Panc1 (cell line): ENCODE measurements around the gene TMEM61.

Source experiments
- POLR2AphosphoS5 ChIP-seq: IDR thresholded peaks from 2 replicates; pipeline ENCODE4 v1.6.1; 2012; ENCODE audit warnings: mild to moderate bottlenecking, low read depth, low read length, moderate library complexity
- TF ChIP-seq, protein P1 (sequence below): fragments of 450-650 bp; IDR thresholded peaks from 2 replicates; pipeline ENCODE4 v1.5.1; 2017; ENCODE audit warnings: mild to moderate bottlenecking
- TF ChIP-seq, protein P2 (sequence below), 2 experiments: IDR thresholded peaks; 2 replicates each; pipeline ENCODE4 v1.6.1; 2011 to 2012; ENCODE audit warnings: low read depth in 2 of 2, control low read depth in 1 of 2, low read length in 1 of 2, mild to moderate bottlenecking in 1 of 2, moderate library complexity in 1 of 2; ENCODE audit not compliant: insufficient read depth in 1 of 2

DNA sequence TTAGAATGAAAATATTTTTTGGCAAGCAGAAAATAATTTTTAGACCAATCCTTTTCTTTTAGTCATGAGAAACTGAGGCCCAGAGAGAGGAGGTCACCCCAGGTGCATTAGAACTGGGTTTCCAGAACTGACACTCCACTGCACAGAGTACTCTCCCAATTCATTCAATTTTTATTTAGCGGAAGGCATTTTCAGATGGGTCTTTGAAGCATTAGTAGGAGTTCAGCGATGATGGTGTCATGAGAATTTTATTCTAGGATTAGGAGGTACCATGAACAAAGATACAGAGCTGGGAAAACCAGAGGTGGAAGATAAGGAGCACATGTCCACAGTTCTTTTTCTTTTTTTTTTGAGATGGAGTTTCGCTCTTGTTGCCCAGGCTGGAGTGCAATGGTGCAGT, 61.2 kb downstream of the TMEM61 start:
- TF ChIP-seq, protein P1, sequence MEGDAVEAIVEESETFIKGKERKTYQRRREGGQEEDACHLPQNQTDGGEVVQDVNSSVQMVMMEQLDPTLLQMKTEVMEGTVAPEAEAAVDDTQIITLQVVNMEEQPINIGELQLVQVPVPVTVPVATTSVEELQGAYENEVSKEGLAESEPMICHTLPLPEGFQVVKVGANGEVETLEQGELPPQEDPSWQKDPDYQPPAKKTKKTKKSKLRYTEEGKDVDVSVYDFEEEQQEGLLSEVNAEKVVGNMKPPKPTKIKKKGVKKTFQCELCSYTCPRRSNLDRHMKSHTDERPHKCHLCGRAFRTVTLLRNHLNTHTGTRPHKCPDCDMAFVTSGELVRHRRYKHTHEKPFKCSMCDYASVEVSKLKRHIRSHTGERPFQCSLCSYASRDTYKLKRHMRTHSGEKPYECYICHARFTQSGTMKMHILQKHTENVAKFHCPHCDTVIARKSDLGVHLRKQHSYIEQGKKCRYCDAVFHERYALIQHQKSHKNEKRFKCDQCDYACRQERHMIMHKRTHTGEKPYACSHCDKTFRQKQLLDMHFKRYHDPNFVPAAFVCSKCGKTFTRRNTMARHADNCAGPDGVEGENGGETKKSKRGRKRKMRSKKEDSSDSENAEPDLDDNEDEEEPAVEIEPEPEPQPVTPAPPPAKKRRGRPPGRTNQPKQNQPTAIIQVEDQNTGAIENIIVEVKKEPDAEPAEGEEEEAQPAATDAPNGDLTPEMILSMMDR, result no peak
- TF ChIP-seq, protein P2, sequence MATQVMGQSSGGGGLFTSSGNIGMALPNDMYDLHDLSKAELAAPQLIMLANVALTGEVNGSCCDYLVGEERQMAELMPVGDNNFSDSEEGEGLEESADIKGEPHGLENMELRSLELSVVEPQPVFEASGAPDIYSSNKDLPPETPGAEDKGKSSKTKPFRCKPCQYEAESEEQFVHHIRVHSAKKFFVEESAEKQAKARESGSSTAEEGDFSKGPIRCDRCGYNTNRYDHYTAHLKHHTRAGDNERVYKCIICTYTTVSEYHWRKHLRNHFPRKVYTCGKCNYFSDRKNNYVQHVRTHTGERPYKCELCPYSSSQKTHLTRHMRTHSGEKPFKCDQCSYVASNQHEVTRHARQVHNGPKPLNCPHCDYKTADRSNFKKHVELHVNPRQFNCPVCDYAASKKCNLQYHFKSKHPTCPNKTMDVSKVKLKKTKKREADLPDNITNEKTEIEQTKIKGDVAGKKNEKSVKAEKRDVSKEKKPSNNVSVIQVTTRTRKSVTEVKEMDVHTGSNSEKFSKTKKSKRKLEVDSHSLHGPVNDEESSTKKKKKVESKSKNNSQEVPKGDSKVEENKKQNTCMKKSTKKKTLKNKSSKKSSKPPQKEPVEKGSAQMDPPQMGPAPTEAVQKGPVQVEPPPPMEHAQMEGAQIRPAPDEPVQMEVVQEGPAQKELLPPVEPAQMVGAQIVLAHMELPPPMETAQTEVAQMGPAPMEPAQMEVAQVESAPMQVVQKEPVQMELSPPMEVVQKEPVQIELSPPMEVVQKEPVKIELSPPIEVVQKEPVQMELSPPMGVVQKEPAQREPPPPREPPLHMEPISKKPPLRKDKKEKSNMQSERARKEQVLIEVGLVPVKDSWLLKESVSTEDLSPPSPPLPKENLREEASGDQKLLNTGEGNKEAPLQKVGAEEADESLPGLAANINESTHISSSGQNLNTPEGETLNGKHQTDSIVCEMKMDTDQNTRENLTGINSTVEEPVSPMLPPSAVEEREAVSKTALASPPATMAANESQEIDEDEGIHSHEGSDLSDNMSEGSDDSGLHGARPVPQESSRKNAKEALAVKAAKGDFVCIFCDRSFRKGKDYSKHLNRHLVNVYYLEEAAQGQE (IDR thresholded peaks at IDR 0.05; ENCODE audit: insufficient read depth in 1 of 2, low read depth in 2 of 2, low read length in 1 of 2), result no peak
- no peak for TF ChIP-seq POLR2AphosphoS5
